ENCODE measurements around the gene DACT1. TPM values are rescaled to one million over a fixed set of nuclear protein-coding genes. Genes with fewer than 3 reads are reported as not detected.

The DACT1 gene
- total and polyA plus RNA-seq, 10 of the 15 experiments (the other 5 are each of a cell fraction or from before 2014, with no cell fraction given), result 0.13 to 2.9 (median 0.91) TPM

- TF ChIP-seq SMARCA5 (IDR thresholded peaks at IDR 0.05) (peak; percentile 82; the same call in 1 of the 2 replicates), EGR1 (IDR thresholded peaks at IDR 0.05; ENCODE audit: borderline replicate concordance in 1 of 2, low read depth in 2 of 2, low read length in 2 of 2) (peak in 1 of 2 experiments; percentile 14; a peak in 1 of 3 replicates), ZNF687 (IDR thresholded peaks at IDR 0.05) (peak; percentile 63; the same call in 1 of the 2 replicates), MAX (IDR thresholded peaks at IDR 0.05; ENCODE audit: low read depth, low read length) (0 out of 2 replicates have a peak, but pooled peaks have one; percentile 8), TBL1XR1 (IDR thresholded peaks at IDR 0.05; ENCODE audit: low read depth, low read length) (no peak), FOXK2 (IDR thresholded peaks at IDR 0.05) (no peak), CEBPB (IDR thresholded peaks at IDR 0.05; ENCODE audit: borderline replicate concordance in 1 of 2, low read depth in 2 of 2, low read length in 2 of 2) (no peak), KAT2A (conservative IDR thresholded peaks at IDR 0.05; ENCODE audit: control insufficient read depth, low read depth, low read length) (no peak), SREBF1 (IDR thresholded peaks at IDR 0.05; ENCODE audit: low read length) (no peak), ATF2 (IDR thresholded peaks at IDR 0.05; ENCODE audit: low read length) (no peak), KDM1A (IDR thresholded peaks at IDR 0.05; ENCODE audit: borderline replicate concordance) (no peak), DPF2 (IDR thresholded peaks at IDR 0.05) (no peak; the same call in 1 of the 2 replicates), IRF5 (IDR thresholded peaks at IDR 0.05; ENCODE audit: borderline replicate concordance) (no peak), POU2F2 (IDR thresholded peaks at IDR 0.05; ENCODE audit: borderline replicate concordance, low read depth, low read length) (no peak), ZNF592 (IDR thresholded peaks at IDR 0.05) (no peak)
Observed at GRCh38 chr14:58637391-58638230, at the start of gene DACT1 (continued).
